Right cardiac atrium (tissue), 5 donors: ENCODE data around the gene MYBBP1A. TPM values are rescaled to one million over a fixed set of nuclear protein-coding genes. Genes with fewer than 3 reads are reported as not detected.

Source experiments
- ATAC-seq, 2 donors: fragments of 200-7000 bp; cut with Tn5 transposase; one replicate each; pipeline versions ENCODE4 v1.8.0 to v1.9.1; 2020; ENCODE audit warnings: moderate library complexity in 2 of 2, mild to moderate bottlenecking in 1 of 2
- DNase-seq, 3 donors: peaks; one replicate each; pipeline ENCODE4 v3.0.0-alpha.2; 2020
- H3K27ac ChIP-seq: one replicate; pipeline ENCODE4 v1.5.1; 2013; ENCODE audit warnings: mild to moderate bottlenecking, low read length, control low read depth, moderate library complexity
- H3K27me3 ChIP-seq: one replicate; pipeline ENCODE4 v1.6.1; 2013; ENCODE audit not compliant: control insufficient read depth, insufficient read depth
- H3K4me1 ChIP-seq: one replicate; pipeline ENCODE4 v1.6.1; 2013; ENCODE audit warnings: low read length; ENCODE audit not compliant: control insufficient read depth, insufficient read depth
- H3K4me3 ChIP-seq: one replicate; pipeline ENCODE4 v1.5.1; 2013; ENCODE audit warnings: low read length, control low read depth
- H3K9me3 ChIP-seq: one replicate; pipeline ENCODE4 v1.6.1; 2013; ENCODE audit warnings: low read length; ENCODE audit not compliant: control insufficient read depth
- WGBS: extraction: QIAGEN DNeasy Blood & Tissue Kit; methylation state at CpG from one replicate; pipeline ENCODE4 v1.1.7; 2013; 5-methylcytosine and 5-hydroxymethylcytosine counted together
- intact Hi-C, 4 donors: fragments of 100-400 bp; cut with DNase I; formaldehyde crosslinking; loops; one replicate each; pipeline versions ENCODE4 v1.11.0 to v1.14.0; 2022 to 2023
- polyA plus RNA-seq: library from polyadenylated mRNA; stranded (reverse); fragments of 200-250 nt; gene quantifications from one replicate; pipeline ENCODE4 v1.2.3, GENCODE V29; 2013
- total RNA-seq, 4 donors: library from RNA; stranded (reverse); fragmentation: NEBNext Ultra II Directional; extraction: Animal tissue kit (Norgen Biotek cat#: 25700); gene quantifications; one replicate each; pipeline ENCODE4 v1.2.1, GENCODE V29; 2021
- donor health status: healthy with polysubstance abuse.
- donor health status: DM: no; HTN: yes; CAD: no.
- donor health status: DM: no; HTN: no; CAD: no.
- donor health status: DM: no; HTN: yes; CAD: no; lungs with severe emphysema.
- donor health status: DM: yes; HTN: yes; CAD: no.

Gene MYBBP1A
- total and polyA plus RNA-seq, 5 donors, result 15.9 to 28.5 (median 22.1) TPM

- DNase-seq (peak in 1 of 3 donors; percentile 28), ATAC-seq (no peak)
- Histone ChIP-seq H3K9me3 (no peaks in the 10 kb centered on the region), H3K27me3 (no peaks in the 10 kb centered on the region), H3K4me1 (peaks cover 3% of the 10 kb centered on the region), H3K4me3 (no peak overlapping the region), H3K27ac (no peak overlapping the region)
- intact Hi-C loops, result no loop called here
- WGBS, result 78% methylated on average over 24 of the region's 24 CpGs
Measured at GRCh38 chr17:4513113-4514032, 41.8 kb downstream of the MYBBP1A start.

- Histone ChIP-seq H3K9me3 (no peaks in the 10 kb centered on the region), H3K27ac (no peak overlapping the region), H3K27me3 (no peaks in the 10 kb centered on the region), H3K4me3 (no peak overlapping the region), H3K4me1 (peaks cover 3% of the 10 kb centered on the region)
- intact Hi-C loops, result no loop called here
- DNase-seq, result no peak
- WGBS, result 88% methylated on average over 31 of the region's 31 CpGs
- ATAC-seq, result no peak
Measured at GRCh38 chr17:4512156-4513112, 42.8 kb downstream of the MYBBP1A start.

GRCh38 chr17:4511199-4511932 lies 43.8 kb downstream of the MYBBP1A start:
- peaks cover 3% of the 10 kb centered on the region for H3K4me1 ChIP-seq
- H3K27ac ChIP-seq, result no peak overlapping the region
- ATAC-seq, result no peak

GRCh38 chr17:4510618-4510941 lies 44.6 kb downstream of the MYBBP1A start:
- no peaks in the 10 kb centered on the region for H3K27me3 ChIP-seq
- 63% methylated on average over 11 of the region's 11 CpGs for WGBS

More at GRCh38 chr17:4511199-4511932, 43.8 kb downstream of the MYBBP1A start:
- no peaks in the 10 kb centered on the region for H3K9me3 ChIP-seq
- no peaks in the 10 kb centered on the region for H3K27me3 ChIP-seq
- DNase-seq, result no peak
- 87% methylated on average over 10 of the region's 10 CpGs for WGBS
- intact Hi-C loops, result no loop called here
- no peak overlapping the region for H3K4me3 ChIP-seq

GRCh38 chr17:4509923-4510617 lies 45.1 kb downstream of the MYBBP1A start:
- H3K27ac ChIP-seq, result peak overlapping the region; percentile 65
- ATAC-seq, result peak; percentile 63 to 81
- peak; percentile 82 to 87 (median 84) for DNase-seq
- intact Hi-C loops, result no loop called here
- no peak overlapping the region for H3K4me3 ChIP-seq
- H3K4me1 ChIP-seq, result peaks cover 3% of the 10 kb centered on the region
- H3K27me3 ChIP-seq, result no peaks in the 10 kb centered on the region
- no peaks in the 10 kb centered on the region for H3K9me3 ChIP-seq
- 52% methylated on average over 21 of the region's 21 CpGs for WGBS

More at GRCh38 chr17:4510618-4510941, 44.6 kb downstream of the MYBBP1A start:
- no peak overlapping the region for H3K4me3 ChIP-seq
- H3K4me1 ChIP-seq, result peaks cover 3% of the 10 kb centered on the region
- ATAC-seq (no peak), DNase-seq (no peak)
- intact Hi-C loops, result no loop called here
- H3K27ac ChIP-seq, result peak overlapping the region; percentile 6
- no peaks in the 10 kb centered on the region for H3K9me3 ChIP-seq

- Histone ChIP-seq H3K9me3 (no peaks in the 10 kb centered on the region), H3K27ac (peak overlapping the region; percentile 65), H3K4me1 (peaks cover 3% of the 10 kb centered on the region), H3K27me3 (no peaks in the 10 kb centered on the region), H3K4me3 (no peak overlapping the region)
- intact Hi-C loops, result no loop called here
- ATAC-seq (peak; percentile 47 to 70), DNase-seq (peak; percentile 62 to 80 (median 79))
- 39% methylated on average over 8 of the region's 8 CpGs for WGBS
Measured at GRCh38 chr17:4509401-4509800, 45.8 kb downstream of the MYBBP1A start.

- ATAC-seq (no peak), DNase-seq (peak in 1 of 3 donors; percentile 41)
- Histone ChIP-seq H3K27ac (no peak overlapping the region), H3K4me1 (peaks cover 3% of the 10 kb centered on the region), H3K4me3 (no peak overlapping the region), H3K27me3 (no peaks in the 10 kb centered on the region), H3K9me3 (no peaks in the 10 kb centered on the region)
- intact Hi-C loops, result no loop called here
- 85% methylated on average over 3 of the region's 3 CpGs for WGBS
Measured at GRCh38 chr17:4508207-4508606, 47.0 kb downstream of the MYBBP1A start.

GRCh38 chr17:4507361-4508111 lies 47.6 kb downstream of the MYBBP1A start:
- intact Hi-C loops, result no loop called here
- no peak overlapping the region for H3K4me3 ChIP-seq
- ATAC-seq, result no peak
- H3K27ac ChIP-seq, result no peak overlapping the region
- H3K9me3 ChIP-seq, result no peaks in the 10 kb centered on the region
- peaks cover 3% of the 10 kb centered on the region for H3K4me1 ChIP-seq
- peak in 1 of 3 donors; percentile 35 for DNase-seq
- WGBS, result 72% methylated on average over 8 of the region's 8 CpGs
- H3K27me3 ChIP-seq, result no peaks in the 10 kb centered on the region

- no peak overlapping the region for H3K27ac ChIP-seq
- no peaks in the 10 kb centered on the region for H3K9me3 ChIP-seq
- ATAC-seq, result no peak
- no peak overlapping the region for H3K4me3 ChIP-seq
- H3K27me3 ChIP-seq, result no peaks in the 10 kb centered on the region
- intact Hi-C loops, result no loop called here
- peak in 1 of 3 donors; percentile 68 for DNase-seq
- 83% methylated on average over 8 of the region's 8 CpGs for WGBS
- H3K4me1 ChIP-seq, result peaks cover 3% of the 10 kb centered on the region
Measured at GRCh38 chr17:4506892-4507291, 48.3 kb downstream of the MYBBP1A start.
